Measurements from ENCODE around the gene TSHR. TPM values are rescaled to one million over a fixed set of nuclear protein-coding genes. Genes with fewer than 3 reads are reported as not detected.
"Not testable (repeated sequence)": the region's sequence is repeated elsewhere in the genome, so short reads cannot be mapped to it uniquely, and the experiment has no call there.

TSHR gene
- total RNA-seq, 6 experiments from 2014 or later = not detected

- no peaks in the 10 kb centered on the region for H3K36me3 Mint-ChIP-seq (ENCODE audit: low read depth)
- no peak for TF ChIP-seq CTCF (IDR thresholded peaks at IDR 0.05)
These were observed 154.8 kb downstream of the TSHR start for GRCh38 chr14:81110186-81110585.

DNA sequence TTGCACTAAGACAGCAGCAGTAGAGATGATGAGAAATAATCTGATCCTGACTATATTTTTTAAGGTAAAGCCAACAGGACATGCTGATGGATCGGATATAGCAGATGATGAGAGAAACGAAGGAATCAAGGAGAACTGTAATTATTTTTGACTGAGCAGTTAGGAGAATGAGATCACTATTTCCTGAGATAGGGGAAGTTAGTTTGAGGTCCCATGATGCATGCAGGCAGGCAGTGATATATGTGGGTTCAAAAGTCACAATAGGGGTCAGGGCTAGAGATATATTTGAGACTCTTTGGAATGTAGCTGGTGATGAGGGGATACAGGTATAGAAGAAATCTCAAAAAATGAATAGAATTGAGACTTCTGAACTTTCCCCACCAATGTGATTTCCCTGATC, 157.8 kb downstream of the TSHR start:
- no peak for TF ChIP-seq CTCF (IDR thresholded peaks at IDR 0.05)
- no peaks in the 10 kb centered on the region for H3K27me3 Mint-ChIP-seq (ENCODE audit: insufficient read depth)
- H3K9me3 Mint-ChIP-seq = peaks cover 19% of the 10 kb centered on the region

More at GRCh38 chr14:81110186-81110585, 154.8 kb downstream of the TSHR start:
- Mint-ChIP-seq H3K27ac (no peak overlapping the region), H3K27me3 (ENCODE audit: insufficient read depth) (no peaks in the 10 kb centered on the region), H3K9me3 (peaks cover 19% of the 10 kb centered on the region), H3K4me3 (no peak overlapping the region), H3K4me1 (ENCODE audit: low read depth) (no peaks in the 10 kb centered on the region)
- no peak for DNase-seq

DNA sequence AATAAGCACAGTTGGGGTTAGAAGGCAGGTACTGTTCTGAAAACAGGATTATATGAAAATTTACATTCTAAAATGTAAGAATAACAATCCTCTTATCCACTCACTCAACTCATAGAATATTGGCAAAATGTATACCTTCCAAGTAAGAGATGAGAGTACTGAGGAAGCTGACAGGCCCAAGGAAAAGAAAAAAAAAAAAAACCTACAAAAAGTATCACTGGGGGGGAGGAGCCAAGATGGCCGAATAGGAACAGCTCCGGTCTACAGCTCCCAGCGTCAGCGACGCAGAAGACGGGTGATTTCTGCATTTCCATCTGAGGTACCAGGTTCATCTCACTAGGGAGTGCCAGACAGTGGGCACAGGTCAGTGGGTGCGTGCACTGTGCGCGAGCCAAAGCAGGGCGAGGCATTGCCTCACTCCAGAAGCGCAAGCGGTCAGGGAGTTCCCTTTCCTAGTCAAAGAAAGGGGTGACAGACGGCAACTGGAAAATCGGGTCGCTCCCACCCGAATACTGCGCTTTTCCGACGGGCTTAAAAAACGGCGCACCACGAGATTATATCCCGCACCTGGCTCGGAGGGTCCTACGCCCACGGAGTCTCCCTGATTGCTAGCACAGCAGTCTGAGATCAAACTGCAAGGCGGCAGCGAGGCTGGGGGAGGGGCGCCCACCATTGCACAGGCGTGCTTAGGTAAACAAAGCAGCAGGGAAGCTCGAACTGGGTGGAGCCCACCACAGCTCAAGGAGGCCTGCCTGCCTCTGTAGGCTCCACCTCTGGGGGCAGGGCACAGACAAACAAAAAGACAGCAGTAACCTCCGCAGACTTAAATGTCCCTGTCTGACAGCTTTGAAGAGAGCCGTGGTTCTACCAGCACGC, 158.8 kb downstream of the TSHR start:
- not testable (repeated sequence) for H3K4me1 Mint-ChIP-seq (ENCODE audit: low read depth); H3K27ac Mint-ChIP-seq; DNase-seq; H3K36me3 Mint-ChIP-seq (ENCODE audit: low read depth); H3K4me3 Mint-ChIP-seq; H3K27me3 Mint-ChIP-seq (ENCODE audit: insufficient read depth)
- H3K9me3 Mint-ChIP-seq = peaks cover 19% of the 10 kb centered on the region

More for the DNA sequence above, 157.8 kb downstream of the TSHR start:
- H3K4me1 Mint-ChIP-seq (ENCODE audit: low read depth) = no peaks in the 10 kb centered on the region
- H3K36me3 Mint-ChIP-seq (ENCODE audit: low read depth) = no peaks in the 10 kb centered on the region
- no peak overlapping the region for H3K4me3 Mint-ChIP-seq
- no peak for DNase-seq
- H3K27ac Mint-ChIP-seq = no peak overlapping the region

GRCh38 chr14:81120501-81120900, 165.1 kb downstream of the TSHR start:
- Mint-ChIP-seq H3K4me3 (no peak overlapping the region), H3K9me3 (peaks cover 5% of the 10 kb centered on the region), H3K27me3 (ENCODE audit: insufficient read depth) (no peaks in the 10 kb centered on the region), H3K27ac (no peak overlapping the region), H3K36me3 (ENCODE audit: low read depth) (no peaks in the 10 kb centered on the region), H3K4me1 (ENCODE audit: low read depth) (no peaks in the 10 kb centered on the region)
- no peak for DNase-seq
- no peak for TF ChIP-seq CTCF (IDR thresholded peaks at IDR 0.05)

GRCh38 chr14:81122326-81122725, 166.9 kb downstream of the TSHR start:
- no peaks in the 10 kb centered on the region for H3K27me3 Mint-ChIP-seq (ENCODE audit: insufficient read depth)
- no peak overlapping the region for H3K27ac Mint-ChIP-seq
- no peaks in the 10 kb centered on the region for H3K36me3 Mint-ChIP-seq (ENCODE audit: low read depth)
- DNase-seq = no peak
- no peaks in the 10 kb centered on the region for H3K4me1 Mint-ChIP-seq (ENCODE audit: low read depth)
- H3K4me3 Mint-ChIP-seq = no peak overlapping the region
- TF ChIP-seq CTCF (IDR thresholded peaks at IDR 0.05) = no peak
- H3K9me3 Mint-ChIP-seq = peaks cover 5% of the 10 kb centered on the region

DNA sequence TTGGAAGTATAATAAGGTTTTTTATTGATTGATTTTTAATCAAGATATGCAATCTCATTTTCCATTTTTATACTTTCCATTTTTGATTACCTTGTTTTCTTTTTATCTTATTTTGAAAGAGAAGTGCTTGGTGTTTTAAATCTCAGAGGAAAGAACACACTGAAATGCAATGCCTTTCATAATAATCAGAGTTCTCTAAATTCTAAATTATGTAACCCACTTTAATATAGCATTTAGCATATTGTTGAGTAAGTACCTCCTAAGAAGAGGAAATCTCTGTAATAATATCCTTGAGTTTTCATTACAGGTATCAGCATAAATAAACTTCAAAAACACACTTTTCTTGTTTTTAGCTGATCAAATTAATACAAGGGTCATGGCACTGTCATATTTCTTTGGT, 168.4 kb downstream of the TSHR start:
- H3K27me3 Mint-ChIP-seq (ENCODE audit: insufficient read depth) = no peaks in the 10 kb centered on the region
- no peak for DNase-seq
- no peak overlapping the region for H3K4me3 Mint-ChIP-seq
- H3K4me1 Mint-ChIP-seq (ENCODE audit: low read depth) = no peaks in the 10 kb centered on the region
- H3K27ac Mint-ChIP-seq = no peak overlapping the region
- peaks cover 9% of the 10 kb centered on the region for H3K9me3 Mint-ChIP-seq
- no peak for TF ChIP-seq CTCF (IDR thresholded peaks at IDR 0.05)
- no peaks in the 10 kb centered on the region for H3K36me3 Mint-ChIP-seq (ENCODE audit: low read depth)

Data from HFFc6 (cell line).